Measurements from ENCODE around the gene CLEC16A. TPM values are rescaled to one million over a fixed set of nuclear protein-coding genes. Genes with fewer than 3 reads are reported as not detected.

The CLEC16A gene
- total and polyA plus RNA-seq, 2 experiments from 2014 or later: 9.9 to 24.1 TPM

GRCh38 chr16:11047939-11048800 lies 103.8 kb downstream of the CLEC16A start (continued):
- no peak for TF ChIP-seq ZNF462 (CRISPR knock-in tag; IDR thresholded peaks at IDR 0.05)
- no peak for TF ChIP-seq STAT1 (IDR thresholded peaks at IDR 0.05; ENCODE audit: unreplicated experiment)
- no peak for TF ChIP-seq ETS1 (IDR thresholded peaks at IDR 0.05)

- Mint-ChIP-seq H3K27ac (no peak overlapping the region), H3K9me3 (no peaks in the 10 kb centered on the region), H3K36me3 (ENCODE audit: low read depth) (no peaks in the 10 kb centered on the region), H3K4me1 (peaks cover 26% of the 10 kb centered on the region), H3K4me3 (no peak overlapping the region), H3K27me3 (ENCODE audit: insufficient read depth, low read depth, poor library complexity) (peaks cover 8% of the 10 kb centered on the region)
- Histone ChIP-seq H2AFZ (no peak overlapping the region), H3K4me2 (no peak overlapping the region), H3K36me3 (ENCODE audit: insufficient read depth) (no peaks in the 10 kb centered on the region), H3K9me2 (ENCODE audit: insufficient read depth) (no peaks in the 10 kb centered on the region), H3K27ac (ENCODE audit: low read depth) (no peak overlapping the region), H4K20me1 (replicated peaks; ENCODE audit: insufficient read depth) (no peaks in the 10 kb centered on the region), H3K79me2 (replicated peaks; ENCODE audit: insufficient read depth) (no peaks in the 10 kb centered on the region), H3F3A (replicated peaks; ENCODE audit: low read depth) (no peaks in the 10 kb centered on the region), H3K4me1 (ENCODE audit: insufficient read depth) (peaks cover 6% of the 10 kb centered on the region), H3K27me3 (ENCODE audit: insufficient read depth) (no peaks in the 10 kb centered on the region), H3K4me3 (no peak overlapping the region)
- peak; percentile 68 for ATAC-seq
- DNase-seq (ENCODE audit: low spot score): peak; percentile 69
- no peak for TF ChIP-seq ZNF114 (CRISPR knock-in tag; IDR thresholded peaks at IDR 0.05)
- TF ChIP-seq STAT1 (IDR thresholded peaks at IDR 0.05; ENCODE audit: unreplicated experiment): no peak
- no peak for TF ChIP-seq ZNF462 (CRISPR knock-in tag; IDR thresholded peaks at IDR 0.05)
These were observed 105.2 kb downstream of the CLEC16A start for GRCh38 chr16:11049396-11050059.

Data from GM23338 (cell line).